WTC11 (cell line): ENCODE data around the gene RPS6KA5. TPM values are rescaled to one million over a fixed set of nuclear protein-coding genes. Genes with fewer than 3 reads are reported as not detected.

Experiments
- ATAC-seq: fragments of 200-7000 bp; cut with Tn5 transposase; 2 replicates; pipeline ENCODE4 v1.10.0; 2021; ENCODE audit warnings: mild to moderate bottlenecking, moderate library complexity
- CTCF ChIA-PET: fragments of 300-600 bp; sonication (Branson Sonifier 250); formaldehyde crosslinking; loops from one replicate; lab custom pipeline; 2021; ENCODE audit warnings: antibody characterized with exemption; lab: Charles Lee
- POLR2A ChIA-PET: fragments of 350-600 bp; sonication (Branson Sonifier 250); formaldehyde crosslinking; loops from one replicate; lab custom pipeline; 2021; ENCODE audit warnings: antibody characterized with exemption; lab: Charles Lee
- DNase-seq: peaks from one replicate; pipeline ENCODE4 v3.0.0; 2021; ENCODE audit warnings: low spot score
- H3K27ac Mint-ChIP-seq: 2 replicates; pipeline ENCODE4 v1.8.0; 2021; ENCODE audit warnings: mixed read lengths
- H3K27me3 Mint-ChIP-seq: 2 replicates; pipeline ENCODE4 v1.8.0; 2021; ENCODE audit warnings: low read depth, mild to moderate bottlenecking, moderate library complexity, mixed read lengths
- H3K36me3 Mint-ChIP-seq: 2 replicates; pipeline ENCODE4 v1.8.0; 2021; ENCODE audit warnings: mixed read lengths
- H3K4me1 Mint-ChIP-seq: 2 replicates; pipeline ENCODE4 v1.8.0; 2022; ENCODE audit warnings: mixed read lengths
- H3K4me3 Mint-ChIP-seq: 2 replicates; pipeline ENCODE4 v1.8.0; 2021; ENCODE audit warnings: mild to moderate bottlenecking, moderate library complexity, mixed read lengths
- H3K9me3 Mint-ChIP-seq: 2 replicates; pipeline ENCODE4 v1.8.0; 2021; ENCODE audit warnings: mixed read lengths
- AR ChIP-seq: fragments of 250-450 bp; sonication (Bioruptor Pico); IDR thresholded peaks from 2 replicates; pipeline ENCODE4 v1.9.0; 2021; ENCODE audit warnings: mild to moderate bottlenecking
- CTCF ChIP-seq: fragments of 200-600 bp; IDR thresholded peaks from 2 replicates; pipeline ENCODE4 v1.8.0; 2022; ENCODE audit warnings: antibody characterized with exemption
- E2F4 ChIP-seq: sonication (generic); formaldehyde crosslinking; IDR thresholded peaks from 2 replicates; pipeline ENCODE4 v1.8.1; 2022; ENCODE audit warnings: low read depth, mild to moderate bottlenecking, moderate library complexity, missing genetic modification reagents, borderline replicate concordance
- EMX1 ChIP-seq: fragments of 250-450 bp; sonication (Bioruptor Pico); IDR thresholded peaks from 2 replicates; pipeline ENCODE4 v1.8.0; 2021; ENCODE audit warnings: mild to moderate bottlenecking
- ERG ChIP-seq: fragments of 250-450 bp; sonication (Bioruptor Pico); IDR thresholded peaks from 2 replicates; pipeline ENCODE4 v1.8.0; 2021; ENCODE audit warnings: mild to moderate bottlenecking
- ETV6 ChIP-seq: sonication (generic); formaldehyde crosslinking; IDR thresholded peaks from 2 replicates; pipeline ENCODE4 v1.8.1; 2022; ENCODE audit warnings: mild to moderate bottlenecking, missing genetic modification reagents
- FOXP4 ChIP-seq: sonication (generic); formaldehyde crosslinking; IDR thresholded peaks from 2 replicates; pipeline ENCODE4 v1.8.0; 2022; ENCODE audit warnings: mild to moderate bottlenecking, missing genetic modification reagents
- GABPB1 ChIP-seq: sonication (generic); formaldehyde crosslinking; IDR thresholded peaks from 2 replicates; pipeline ENCODE4 v1.8.1; 2023; ENCODE audit warnings: mild to moderate bottlenecking, missing genetic modification reagents
- NFATC4 ChIP-seq: fragments of 250-450 bp; sonication (Bioruptor Pico); IDR thresholded peaks from 2 replicates; pipeline ENCODE4 v1.9.0; 2021; ENCODE audit warnings: mild to moderate bottlenecking
- OVOL2 ChIP-seq: fragments of 250-450 bp; sonication (Bioruptor Pico); IDR thresholded peaks from 2 replicates; pipeline ENCODE4 v1.9.0; 2021; ENCODE audit warnings: mild to moderate bottlenecking, borderline replicate concordance
- SMAD4 ChIP-seq: sonication (generic); formaldehyde crosslinking; IDR thresholded peaks from 2 replicates; pipeline ENCODE4 v1.8.0; 2022; ENCODE audit warnings: mild to moderate bottlenecking, missing genetic modification reagents
- SOX15 ChIP-seq: fragments of 250-450 bp; sonication (Bioruptor Pico); IDR thresholded peaks from 2 replicates; pipeline ENCODE4 v1.9.0; 2021; ENCODE audit warnings: mild to moderate bottlenecking
- STAT6 ChIP-seq: sonication (generic); formaldehyde crosslinking; conservative IDR thresholded peaks from 2 replicates; pipeline ENCODE4 v1.8.1; 2023; ENCODE audit warnings: mild to moderate bottlenecking, low read depth, missing genetic modification reagents, moderate library complexity
- TEAD4 ChIP-seq: sonication (generic); formaldehyde crosslinking; IDR thresholded peaks from 2 replicates; pipeline ENCODE4 v1.8.0; 2022; ENCODE audit warnings: mild to moderate bottlenecking, missing genetic modification reagents
- USF1 ChIP-seq: sonication (generic); formaldehyde crosslinking; IDR thresholded peaks from 2 replicates; pipeline ENCODE4 v1.8.0; 2022; ENCODE audit warnings: mild to moderate bottlenecking, missing genetic modification reagents
- ZBTB21 ChIP-seq: sonication (generic); formaldehyde crosslinking; IDR thresholded peaks from 2 replicates; pipeline ENCODE4 v1.8.1; 2023; ENCODE audit warnings: mild to moderate bottlenecking, missing genetic modification reagents, borderline replicate concordance
- ZNF121 ChIP-seq: sonication (generic); formaldehyde crosslinking; IDR thresholded peaks from 2 replicates; pipeline ENCODE4 v1.8.0; 2023; ENCODE audit warnings: missing genetic modification reagents
- ZNF263 ChIP-seq: sonication (generic); formaldehyde crosslinking; IDR thresholded peaks from 2 replicates; pipeline ENCODE4 v1.8.1; 2022; ENCODE audit warnings: low read depth, mild to moderate bottlenecking, moderate library complexity, missing genetic modification reagents
- ZNF317 ChIP-seq: sonication (generic); formaldehyde crosslinking; IDR thresholded peaks from 2 replicates; pipeline ENCODE4 v1.8.1; 2023; ENCODE audit warnings: low read depth, mild to moderate bottlenecking, moderate library complexity, missing genetic modification reagents, borderline replicate concordance
- ZNF423 ChIP-seq: fragments of 250-450 bp; sonication (Bioruptor Pico); IDR thresholded peaks from 2 replicates; pipeline ENCODE4 v2.1.2; 2022; ENCODE audit warnings: mild to moderate bottlenecking, moderate library complexity
- ZNF425 ChIP-seq: fragments of 250-450 bp; sonication (Bioruptor Pico); conservative IDR thresholded peaks from 2 replicates; pipeline ENCODE4 v1.9.0; 2021; ENCODE audit warnings: mild to moderate bottlenecking
- total RNA-seq: library from RNA; stranded (reverse); gene quantifications from 3 replicates; pipeline ENCODE4 v1.2.3, GENCODE V29; 2021

RPS6KA5 gene
- total RNA-seq, 1 experiment from 2014 or later, result 5.2 TPM

- Mint-ChIP-seq H3K4me1 (peaks cover 7% of the 10 kb centered on the region), H3K9me3 (peaks cover 22% of the 10 kb centered on the region), H3K27me3 (no peaks in the 10 kb centered on the region), H3K36me3 (peaks cover 17% of the 10 kb centered on the region), H3K4me3 (no peak overlapping the region), H3K27ac (no peak overlapping the region)
- TF ChIP-seq ZNF425 (CRISPR knock-in tag) (no peak), TEAD4 (no peak), ZNF317 (no peak)
- DNase-seq (no peak), ATAC-seq (no peak)
- ChIA-PET POLR2A (no interaction called here), CTCF (no interaction called here)
Observed at GRCh38 chr14:90883197-90883596, 177.2 kb downstream of the RPS6KA5 start.

GRCh38 chr14:90880282-90880681 lies 180.2 kb downstream of the RPS6KA5 start:
- ATAC-seq (no peak), DNase-seq (no peak)
- no peak overlapping the region for H3K4me3 Mint-ChIP-seq
- H3K27me3 Mint-ChIP-seq, result no peaks in the 10 kb centered on the region
- H3K4me1 Mint-ChIP-seq, result peaks cover 11% of the 10 kb centered on the region
- H3K27ac Mint-ChIP-seq, result no peak overlapping the region
- CTCF ChIA-PET, result no interaction called here
- peaks cover 17% of the 10 kb centered on the region for H3K36me3 Mint-ChIP-seq
- POLR2A ChIA-PET, result interaction anchor here (0.7 kb wide), 1 partner anchor 274 kb away, joined by 3 read pairs; no protein-coding TSS in a partner anchor
- TF ChIP-seq SOX15 (no peak), SMAD4 (CRISPR knock-in tag) (no peak), ETV6 (CRISPR knock-in tag) (no peak), ZBTB21 (CRISPR knock-in tag) (no peak), FOXP4 (CRISPR knock-in tag) (no peak), ZNF263 (CRISPR knock-in tag) (no peak), E2F4 (CRISPR knock-in tag) (no peak), ZNF121 (CRISPR knock-in tag) (no peak), ERG (CRISPR knock-in tag) (no peak), AR (CRISPR knock-in tag) (no peak), USF1 (no peak), NFATC4 (CRISPR knock-in tag) (no peak), GABPB1 (CRISPR knock-in tag) (no peak), STAT6 (CRISPR knock-in tag) (no peak), OVOL2 (CRISPR knock-in tag) (no peak), CTCF (no peak), EMX1 (CRISPR knock-in tag) (no peak), ZNF423 (CRISPR knock-in tag) (no peak)
- TF ChIP-seq, all 79 proteins: peak for 0
- H3K9me3 Mint-ChIP-seq, result peaks cover 22% of the 10 kb centered on the region
